NCI-H2081 (cell line): ENCODE measurements around the gene ARAP1.

Source experiments
- DNase-seq, 2 experiments: peaks; one replicate each; lab custom pipeline; 2025; lab: John Stamatoyannopoulos, UW

The ARAP1 gene

DNA sequence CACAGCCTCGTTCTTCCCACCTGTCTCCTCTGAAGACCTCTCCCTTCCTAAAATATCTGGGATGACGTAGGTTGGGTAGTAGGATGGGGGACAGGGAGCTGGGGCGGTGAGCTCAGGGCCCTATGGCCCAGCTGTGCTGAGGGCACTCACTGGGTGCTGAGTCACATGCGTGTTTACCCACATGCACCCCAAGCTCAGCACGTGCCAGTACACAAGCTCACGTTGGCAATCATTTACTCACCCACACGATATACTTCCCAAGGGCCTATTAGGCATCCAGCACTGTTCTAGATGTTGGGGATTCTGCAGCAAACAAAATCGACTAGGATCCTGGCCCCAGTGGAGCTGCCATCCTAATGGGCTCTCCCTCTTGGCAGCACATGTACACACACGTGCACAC is 28.7 kb downstream of the ARAP1 start:
- no peak for DNase-seq

DNA sequence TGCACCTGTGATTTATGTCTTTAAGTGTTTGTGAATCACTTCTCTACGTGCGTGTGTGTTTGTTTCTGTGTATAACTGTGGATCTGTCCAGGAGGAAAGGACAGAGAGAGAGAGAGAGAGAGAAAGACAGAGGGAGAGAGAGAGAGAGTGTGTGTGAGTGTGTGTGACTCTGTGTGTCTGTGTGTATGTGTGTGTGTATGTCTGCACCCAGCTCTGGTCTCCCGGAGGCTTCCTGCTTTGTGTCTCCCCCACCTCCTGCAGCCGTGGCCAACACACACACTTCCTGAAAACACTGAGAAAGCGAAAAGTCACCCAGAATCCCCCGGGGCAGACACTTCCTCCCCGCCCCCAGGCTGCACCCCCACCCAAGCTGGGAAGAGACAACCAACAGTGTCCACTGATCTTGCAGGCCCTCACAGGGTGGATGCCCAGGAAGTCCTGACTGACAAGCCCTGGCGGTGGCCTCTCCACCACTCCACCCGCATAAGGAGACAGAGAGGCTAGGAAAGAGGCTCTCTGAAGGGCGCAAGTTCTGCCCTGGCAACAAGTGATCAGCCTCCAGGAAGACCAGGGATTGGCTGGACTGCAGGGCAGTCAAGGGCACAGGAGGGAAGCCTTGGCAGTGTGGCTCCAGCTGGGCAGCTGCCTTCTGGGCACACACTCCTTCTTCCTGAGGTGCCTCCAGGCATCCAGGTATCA is 30.0 kb downstream of the ARAP1 start:
- DNase-seq: peak; percentile 82 to 87

DNA sequence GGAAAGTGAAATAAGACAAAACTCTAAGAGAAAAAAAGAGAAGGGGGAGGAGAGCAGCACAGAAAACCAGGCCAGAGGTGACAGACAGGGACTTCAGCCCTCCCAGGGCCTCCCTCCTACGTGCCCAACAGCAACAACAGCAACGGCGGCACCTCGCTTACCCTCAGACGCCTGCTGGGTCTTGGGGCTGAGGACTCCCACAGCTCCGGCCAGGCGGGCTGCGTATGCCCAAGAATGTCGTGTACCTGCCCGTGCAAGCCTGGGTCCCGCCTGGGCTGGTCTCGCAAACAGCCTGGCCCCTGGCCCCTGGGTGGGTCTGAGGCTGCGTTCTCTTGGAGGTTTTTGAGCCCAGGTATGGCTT is 30.5 kb downstream of the ARAP1 start:
- DNase-seq: no peak

DNA sequence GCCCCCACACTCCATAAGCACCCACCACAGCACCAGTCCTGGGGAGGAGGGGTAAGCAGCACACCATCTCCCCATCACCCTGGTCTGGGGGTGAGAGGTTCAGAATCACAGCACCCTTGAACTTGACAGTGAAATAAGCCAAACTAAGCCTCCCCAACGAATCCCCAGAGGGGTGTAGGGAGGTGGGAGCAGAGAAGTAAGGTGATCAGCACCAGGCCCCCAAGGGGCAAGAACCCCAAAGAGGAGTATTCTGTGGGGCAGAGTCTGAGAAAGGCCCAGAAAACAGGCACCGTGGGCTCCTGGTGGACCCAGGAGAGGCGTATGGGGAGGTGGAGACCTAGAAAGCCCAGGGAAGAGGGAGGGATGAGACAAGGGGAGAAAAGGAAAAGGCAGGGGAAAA is 30.9 kb downstream of the ARAP1 start:
- no peak for DNase-seq

DNA sequence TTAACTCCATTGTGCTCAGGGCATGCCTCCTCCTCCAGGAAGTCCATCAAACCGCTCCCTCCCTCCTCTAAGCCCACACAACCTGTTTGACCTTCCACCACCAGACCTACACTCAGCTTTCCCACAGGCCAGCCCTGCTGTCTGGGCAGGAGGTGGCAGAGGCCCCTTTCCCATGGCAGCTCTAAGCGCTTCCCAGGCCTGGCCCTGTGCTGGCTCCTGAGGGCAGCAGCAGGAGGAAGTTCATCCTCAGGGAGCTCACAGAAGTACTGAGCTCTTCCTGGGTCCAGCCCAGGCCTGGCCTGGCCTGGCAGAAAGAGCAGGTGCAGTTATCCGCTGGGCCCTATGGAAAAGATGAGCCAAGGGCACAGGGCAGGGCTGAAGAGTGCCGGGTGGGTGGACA is 31.4 kb downstream of the ARAP1 start:
- no peak for DNase-seq

DNA sequence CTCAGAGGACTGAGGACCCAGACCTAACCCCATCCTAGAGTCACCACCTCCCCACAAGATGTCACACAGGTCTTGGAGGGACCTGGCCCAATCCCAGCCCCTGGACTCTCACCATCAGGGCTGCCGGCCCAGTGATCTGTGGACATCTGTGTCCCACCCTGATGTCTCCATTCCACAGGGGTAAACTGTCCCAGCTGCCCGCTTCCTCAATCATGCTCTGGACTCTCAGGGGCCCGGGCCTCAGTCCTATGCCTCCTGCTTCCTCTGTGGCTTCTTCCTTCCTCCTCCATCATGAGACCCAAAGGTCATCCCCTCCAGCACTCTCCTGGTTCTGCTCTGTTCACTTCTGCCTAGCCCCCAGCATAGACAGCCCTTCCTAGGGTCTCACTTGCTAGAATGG is 32.2 kb downstream of the ARAP1 start:
- no peak for DNase-seq

DNA sequence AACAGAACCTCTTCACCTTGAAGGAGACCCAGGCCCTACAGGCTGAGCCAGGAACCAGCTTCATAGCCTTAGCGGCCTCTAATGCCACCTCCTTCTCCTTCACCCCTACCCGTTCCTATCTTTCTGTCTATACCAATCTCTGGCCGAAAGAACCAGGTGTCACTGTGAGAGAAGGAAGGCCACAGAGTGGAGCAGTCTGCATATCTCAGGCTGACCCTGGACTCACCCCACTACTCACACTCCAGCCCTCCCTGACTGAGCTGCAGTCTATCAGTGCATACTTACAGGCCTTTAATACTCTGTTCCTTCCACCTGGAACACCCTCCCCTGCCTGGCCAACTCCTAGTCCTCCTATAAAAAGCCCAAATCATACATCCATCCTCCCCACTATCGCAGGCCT is 32.7 kb downstream of the ARAP1 start:
- DNase-seq: no peak

DNA sequence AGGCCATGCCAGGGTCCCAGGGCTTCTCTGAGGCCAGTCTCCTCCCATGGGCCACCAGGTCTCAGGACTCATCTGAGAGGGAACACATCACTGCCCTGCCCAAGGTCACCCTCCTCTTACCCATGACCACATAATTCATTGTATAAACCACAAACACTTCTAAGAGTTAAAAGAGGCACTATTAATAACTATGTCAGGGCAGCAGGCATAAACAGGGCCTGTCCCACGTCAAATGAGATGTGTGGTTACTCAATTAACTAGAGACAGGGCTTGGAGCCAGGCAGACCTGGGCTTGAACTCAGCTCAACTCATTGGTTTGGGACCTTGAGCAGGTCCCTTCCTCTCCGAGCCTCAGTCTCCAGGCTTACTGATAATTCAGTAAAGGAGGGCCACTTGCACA is 33.1 kb downstream of the ARAP1 start:
- DNase-seq: no peak

DNA sequence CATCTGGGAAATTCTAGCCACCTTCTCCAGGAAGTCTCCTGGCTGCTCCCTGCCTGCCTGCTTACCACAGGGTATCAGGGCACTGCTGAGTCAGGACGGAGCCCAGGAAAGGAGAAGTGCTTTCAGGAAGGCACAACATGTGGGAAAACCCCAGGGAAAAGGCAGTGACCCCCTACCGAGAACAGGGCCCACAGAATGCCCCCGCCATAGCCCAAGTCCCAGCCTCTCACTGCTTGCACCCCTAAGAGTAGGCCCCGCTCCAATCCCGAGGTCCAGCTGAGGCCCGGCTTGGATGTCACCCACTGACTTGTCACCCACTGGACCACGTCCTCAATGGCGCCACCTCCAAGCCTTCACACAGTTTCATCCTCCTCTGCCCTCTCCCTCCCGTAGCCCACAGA is 34.1 kb downstream of the ARAP1 start:
- DNase-seq: no peak

DNA sequence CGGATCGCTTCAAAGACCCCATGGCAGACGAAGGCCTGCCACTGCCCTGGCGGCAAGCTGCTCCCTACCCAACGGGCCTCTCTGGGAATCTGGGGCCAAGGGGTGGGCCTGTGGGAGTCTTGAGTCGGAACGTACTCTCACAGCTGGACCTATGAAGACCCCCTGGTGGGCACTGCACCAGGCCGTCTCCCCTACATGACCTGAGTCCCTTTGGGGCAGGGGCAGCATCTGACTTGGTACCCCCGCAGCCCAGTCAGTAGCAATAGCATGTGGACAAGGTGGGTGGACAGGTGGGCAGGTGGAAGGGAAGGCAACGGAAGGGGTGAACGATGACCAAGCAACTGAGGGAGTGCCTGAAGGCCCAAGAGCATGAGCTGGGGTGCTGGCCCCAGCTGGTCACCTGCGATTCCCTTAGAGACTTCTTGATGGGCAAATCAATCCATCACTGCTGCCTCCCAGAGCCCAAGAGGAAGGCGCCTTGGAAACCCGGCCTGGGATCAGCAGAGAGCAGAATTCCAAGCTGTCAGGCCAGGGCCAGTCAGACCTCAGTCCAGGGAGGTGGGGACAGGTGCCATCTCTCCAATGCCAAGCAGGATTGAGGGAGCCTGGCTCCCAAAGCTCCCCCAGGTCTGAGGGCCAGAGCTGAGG is 35.3 kb downstream of the ARAP1 start:
- no peak for DNase-seq

DNA sequence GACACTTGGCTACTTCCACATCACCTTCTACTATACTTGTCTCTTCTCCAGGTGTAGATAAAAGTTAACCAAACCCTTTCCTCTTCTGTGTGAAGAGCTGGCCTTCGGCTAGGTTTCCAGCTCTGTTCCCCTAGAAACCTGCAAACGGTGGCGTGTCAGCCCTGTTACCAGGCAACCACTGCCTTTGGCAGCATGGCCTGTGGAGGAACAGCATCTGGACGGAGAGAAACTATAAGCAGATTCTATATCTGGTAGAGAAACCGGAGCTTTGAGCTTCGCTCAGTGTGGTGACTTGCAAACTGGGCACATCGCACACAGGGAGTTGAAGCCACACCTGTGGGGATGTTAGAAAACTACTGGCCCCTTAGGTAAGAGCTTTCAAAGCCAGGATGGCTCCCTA is 35.9 kb downstream of the ARAP1 start:
- peak; percentile 26 to 43 for DNase-seq

DNA sequence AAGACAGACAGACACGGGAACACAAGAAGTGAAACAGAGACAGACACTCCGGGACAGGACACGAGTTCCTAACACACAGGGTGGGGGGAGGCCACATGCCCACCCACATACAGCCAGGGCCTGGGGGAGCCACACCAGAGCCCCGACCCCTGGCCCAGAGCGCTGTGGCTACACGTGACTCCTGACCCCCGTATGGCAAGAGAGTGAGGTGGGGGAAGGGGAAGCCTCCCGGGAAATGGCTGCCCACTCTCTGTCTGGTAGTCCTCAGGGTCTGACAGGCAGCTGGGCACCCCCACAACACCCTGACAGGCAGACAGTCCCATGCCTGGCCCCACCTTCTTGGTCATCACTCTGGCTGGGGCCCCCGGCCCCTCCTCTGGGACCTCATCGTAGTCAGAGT is 39.4 kb downstream of the ARAP1 start:
- DNase-seq: no peak

DNA sequence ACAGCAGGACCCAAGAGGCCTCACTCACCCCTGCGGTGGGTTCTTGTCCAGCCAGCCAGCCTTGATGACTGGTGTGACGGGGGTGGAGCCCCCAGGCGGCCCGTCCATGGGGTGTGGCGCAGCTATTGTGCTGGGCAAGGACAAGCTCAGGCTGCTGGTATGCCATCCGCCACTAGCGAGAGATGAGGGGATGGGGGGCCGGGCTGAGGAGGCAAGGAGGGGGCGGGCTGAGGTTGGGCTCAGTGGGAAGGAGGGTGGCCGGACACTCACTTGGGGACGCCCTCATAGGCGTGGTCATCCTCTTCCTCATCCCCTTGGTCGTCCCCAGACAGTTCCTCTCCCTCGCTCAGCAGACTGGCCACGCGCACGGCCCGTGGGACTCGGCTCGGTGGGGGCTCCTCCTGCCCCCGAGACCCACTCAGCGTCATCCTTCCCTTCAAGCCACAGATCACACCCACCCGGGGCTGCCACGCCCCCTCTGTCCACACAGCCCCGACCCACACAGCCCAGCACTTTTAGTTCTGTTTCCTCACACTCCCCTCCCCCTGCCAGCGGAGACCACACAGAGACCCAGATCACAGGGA is 39.9 kb downstream of the ARAP1 start:
- no peak for DNase-seq

DNA sequence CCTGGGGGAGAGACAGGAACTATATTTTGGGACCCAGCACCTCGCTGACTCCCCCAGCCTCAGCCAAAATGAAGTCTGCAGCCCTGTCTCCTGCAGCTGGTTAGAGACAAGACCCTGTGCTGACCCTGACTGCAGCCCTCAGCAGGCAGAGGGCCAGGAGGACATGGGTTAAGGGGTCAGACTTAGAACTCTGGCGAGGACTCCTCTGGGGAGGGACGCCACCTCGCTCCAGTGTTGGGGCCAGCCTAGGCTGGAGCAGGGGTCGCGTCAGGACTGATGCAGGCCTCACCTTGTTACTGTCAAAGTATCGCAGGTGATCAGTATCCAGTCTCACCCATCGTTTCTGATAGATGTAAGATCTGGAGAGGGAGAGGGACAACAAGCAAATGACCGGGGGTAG is 41.1 kb downstream of the ARAP1 start:
- no peak for DNase-seq

DNA sequence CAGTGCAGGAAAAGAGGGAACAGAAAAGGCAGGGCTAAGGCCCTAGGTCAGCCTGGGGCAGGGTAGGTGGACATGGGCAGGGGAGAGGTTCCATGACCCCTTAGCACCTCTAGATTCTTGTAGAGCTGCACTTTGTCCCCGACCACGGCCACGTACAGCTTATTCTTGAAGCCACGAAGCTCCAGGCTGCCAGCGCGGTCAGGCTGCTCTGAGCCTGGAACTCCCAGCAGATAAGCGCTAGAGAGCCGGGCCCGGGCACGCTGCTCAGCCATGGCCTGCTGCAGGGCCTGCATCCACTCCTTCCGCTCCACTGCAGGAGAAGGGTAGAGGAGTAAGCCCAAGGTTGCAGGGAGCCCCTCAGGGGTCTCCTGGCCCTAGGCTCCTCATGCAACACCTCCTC is 41.9 kb downstream of the ARAP1 start:
- DNase-seq: no peak

DNA sequence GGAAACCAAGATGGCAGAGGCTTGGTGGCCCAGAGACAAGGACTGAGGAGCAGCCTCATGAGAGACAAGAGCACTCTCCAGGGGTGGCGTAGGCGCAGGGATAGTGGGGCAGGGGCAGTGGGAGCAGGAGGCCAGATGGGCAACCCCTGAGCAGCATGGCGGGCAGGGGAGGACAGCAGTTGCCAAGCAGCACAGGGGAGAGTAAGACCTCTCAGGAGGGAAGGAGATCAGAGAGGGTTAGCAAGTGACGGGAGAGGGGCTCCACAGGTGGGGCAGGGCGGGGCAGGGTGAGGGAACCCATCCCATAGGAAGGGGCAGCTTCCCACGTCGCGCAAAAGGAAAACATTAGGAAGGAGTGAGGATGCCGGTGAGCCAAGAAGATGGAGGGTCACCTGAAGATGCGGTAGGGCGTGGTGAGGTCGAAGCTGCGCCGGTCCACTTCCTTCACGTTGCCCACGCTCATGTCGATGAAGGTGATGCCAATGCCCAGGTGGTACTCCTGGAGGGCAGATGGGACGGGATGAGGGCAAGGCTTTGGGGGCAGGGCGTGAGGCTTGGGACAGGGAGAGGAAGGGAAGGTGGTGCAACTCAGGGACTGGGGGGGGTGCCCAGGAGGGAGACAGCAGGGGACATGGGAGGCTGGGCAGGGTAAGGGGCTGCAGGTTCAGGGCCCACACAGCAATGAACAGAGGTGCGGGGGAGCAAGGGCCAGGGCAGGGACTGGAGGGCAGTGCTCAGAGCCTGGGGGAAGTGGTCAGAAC is 42.5 kb downstream of the ARAP1 start:
- no peak for DNase-seq

DNA sequence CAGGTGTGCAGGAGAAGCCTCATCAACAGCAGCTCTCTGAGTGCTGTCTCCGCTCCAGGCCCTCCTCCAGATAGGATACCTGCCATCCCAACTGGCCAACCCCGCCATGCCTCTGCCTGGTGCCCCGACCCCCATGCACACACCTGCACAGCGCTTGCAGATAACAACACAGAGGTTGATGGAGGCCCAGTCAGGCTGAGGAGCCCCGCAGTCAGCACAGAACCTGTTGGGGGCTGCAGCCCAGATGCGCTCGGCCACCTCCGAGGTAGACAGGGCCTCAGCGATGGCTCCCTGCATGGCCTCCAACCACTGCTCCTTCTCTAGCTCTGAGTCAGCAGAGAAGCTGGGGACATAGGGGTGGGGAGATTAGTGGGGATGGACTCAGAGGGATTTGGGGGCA is 45.2 kb downstream of the ARAP1 start:
- DNase-seq: no peak

DNA sequence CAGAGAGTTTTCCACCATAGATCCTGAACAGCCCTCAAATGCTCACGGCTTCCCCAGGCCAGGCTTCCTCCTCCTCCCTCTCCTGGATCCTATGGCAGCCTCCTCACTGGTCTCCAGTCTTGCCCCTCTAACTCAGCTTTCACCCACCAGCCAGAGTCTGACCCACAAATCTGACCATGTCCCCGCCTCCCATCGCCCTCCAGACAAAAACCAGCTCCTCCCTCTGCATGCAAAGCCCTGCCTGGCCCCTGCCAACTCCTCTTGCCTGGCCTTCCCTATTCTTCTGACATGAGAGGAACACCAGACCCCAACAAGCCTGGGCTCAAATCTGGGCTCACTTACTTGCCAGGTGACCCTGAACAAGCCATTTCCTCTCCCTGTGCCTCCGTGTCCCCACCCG is 45.6 kb downstream of the ARAP1 start:
- no peak for DNase-seq

DNA sequence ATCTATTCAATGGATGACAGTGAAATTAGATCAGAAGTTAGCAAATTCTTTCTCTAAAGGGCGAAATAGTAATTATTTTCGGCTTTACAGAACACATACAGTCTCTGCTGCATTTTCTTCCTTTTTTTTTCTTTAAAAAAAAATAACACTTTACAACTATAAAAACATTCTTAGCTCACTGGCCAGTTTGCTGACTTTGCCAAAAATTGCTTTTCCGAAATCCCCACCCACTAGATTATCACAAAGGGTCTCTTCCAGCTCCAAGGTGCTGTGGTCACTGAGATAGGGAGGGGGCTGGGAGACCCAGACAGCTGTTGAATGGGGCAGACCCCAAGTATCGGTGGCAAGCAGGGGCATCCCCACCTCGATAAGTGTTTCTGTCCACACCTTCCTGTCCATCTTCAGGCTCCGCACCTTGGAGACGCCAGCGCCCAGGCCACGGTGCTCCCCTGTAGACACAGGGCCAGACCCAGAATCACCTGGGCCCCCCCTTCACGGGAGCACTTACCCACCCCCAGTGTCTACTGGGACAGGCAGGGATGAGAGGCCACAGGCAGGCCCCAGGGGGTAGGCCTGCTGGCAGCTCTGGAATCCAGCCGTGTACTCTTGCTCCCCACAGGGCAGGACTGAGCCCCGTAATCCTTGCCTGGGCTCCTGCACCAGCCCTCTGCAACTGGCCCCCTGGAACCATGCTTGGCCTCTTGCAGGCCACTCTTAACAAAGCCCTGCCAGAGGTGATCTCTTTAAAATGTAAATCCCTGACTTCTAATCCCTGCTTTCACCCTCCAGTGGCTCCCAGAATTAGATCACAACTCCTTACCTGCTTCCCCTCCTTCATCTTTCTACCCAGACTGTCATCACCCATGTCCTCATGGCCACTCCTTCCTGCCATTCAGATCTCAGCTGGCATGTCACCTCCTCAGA is 46.5 kb downstream of the ARAP1 start:
- no peak for DNase-seq

DNA sequence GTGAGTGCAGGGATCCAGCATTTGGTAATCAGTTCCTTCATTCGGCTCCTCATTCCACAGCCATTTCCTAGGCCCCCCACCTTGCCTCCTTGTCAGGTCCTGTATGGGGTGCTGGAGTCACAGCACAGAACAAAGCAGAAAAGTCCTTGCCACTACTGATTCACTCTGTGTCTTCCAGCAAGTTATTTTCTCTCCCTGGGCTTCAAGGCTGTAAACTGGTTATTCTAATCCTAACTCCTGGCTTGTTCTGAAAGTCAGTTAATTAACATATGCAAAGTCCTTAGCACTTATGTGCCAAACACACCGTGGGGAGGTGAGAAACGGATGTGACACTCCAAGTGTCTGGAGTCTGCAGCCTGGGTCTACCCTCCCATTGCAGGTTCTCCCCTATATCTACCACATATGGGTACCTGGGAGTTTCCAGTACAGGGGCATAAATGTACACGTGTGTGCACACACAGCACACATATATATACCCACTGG is 47.4 kb downstream of the ARAP1 start:
- no peak for DNase-seq

DNA sequence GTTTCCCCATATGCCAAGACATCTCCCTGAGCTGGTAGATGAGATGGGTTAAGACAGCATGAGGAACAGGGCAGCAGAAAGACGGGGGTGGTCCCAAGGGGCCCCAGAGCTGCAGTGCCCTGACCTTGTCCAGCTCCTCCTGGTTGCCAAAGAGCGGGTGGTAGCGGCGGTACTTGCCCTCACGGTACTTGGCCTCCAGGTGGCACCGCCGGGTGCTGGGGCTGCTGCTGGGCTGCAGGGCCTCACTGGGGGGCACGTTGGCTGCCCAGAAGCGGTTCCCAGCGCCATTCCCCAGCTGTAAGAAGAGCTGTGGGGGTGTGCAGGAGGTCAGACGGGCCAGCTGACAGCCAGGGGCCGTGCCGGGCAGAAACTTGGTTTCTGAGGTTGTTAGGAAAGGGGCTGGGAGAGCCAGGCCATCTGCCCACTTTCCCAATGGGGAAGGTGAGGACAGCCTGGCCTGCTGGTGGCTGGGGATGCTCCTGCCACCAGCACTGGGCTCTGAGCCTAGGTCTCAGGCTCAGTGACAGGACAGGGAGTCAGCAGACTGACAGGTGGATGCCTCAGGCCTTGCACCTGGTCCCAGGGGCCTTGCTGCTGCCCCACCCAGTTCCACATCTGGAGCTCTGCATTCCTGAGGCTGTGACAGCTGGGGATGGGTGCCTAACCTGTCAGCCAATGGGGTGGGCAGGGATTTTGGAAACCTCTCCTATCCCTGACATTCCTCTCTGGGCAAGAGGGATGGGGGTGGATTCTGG is 48.0 kb downstream of the ARAP1 start:
- no peak for DNase-seq
